ENCODE results near the gene ZNF574. TPM values are rescaled to one million over a fixed set of nuclear protein-coding genes. Genes with fewer than 3 reads are reported as not detected.
"Not testable (repeated sequence)": the region's sequence is repeated elsewhere in the genome, so short reads cannot be mapped to it uniquely, and the experiment has no call there.

ZNF574 gene, protein sequence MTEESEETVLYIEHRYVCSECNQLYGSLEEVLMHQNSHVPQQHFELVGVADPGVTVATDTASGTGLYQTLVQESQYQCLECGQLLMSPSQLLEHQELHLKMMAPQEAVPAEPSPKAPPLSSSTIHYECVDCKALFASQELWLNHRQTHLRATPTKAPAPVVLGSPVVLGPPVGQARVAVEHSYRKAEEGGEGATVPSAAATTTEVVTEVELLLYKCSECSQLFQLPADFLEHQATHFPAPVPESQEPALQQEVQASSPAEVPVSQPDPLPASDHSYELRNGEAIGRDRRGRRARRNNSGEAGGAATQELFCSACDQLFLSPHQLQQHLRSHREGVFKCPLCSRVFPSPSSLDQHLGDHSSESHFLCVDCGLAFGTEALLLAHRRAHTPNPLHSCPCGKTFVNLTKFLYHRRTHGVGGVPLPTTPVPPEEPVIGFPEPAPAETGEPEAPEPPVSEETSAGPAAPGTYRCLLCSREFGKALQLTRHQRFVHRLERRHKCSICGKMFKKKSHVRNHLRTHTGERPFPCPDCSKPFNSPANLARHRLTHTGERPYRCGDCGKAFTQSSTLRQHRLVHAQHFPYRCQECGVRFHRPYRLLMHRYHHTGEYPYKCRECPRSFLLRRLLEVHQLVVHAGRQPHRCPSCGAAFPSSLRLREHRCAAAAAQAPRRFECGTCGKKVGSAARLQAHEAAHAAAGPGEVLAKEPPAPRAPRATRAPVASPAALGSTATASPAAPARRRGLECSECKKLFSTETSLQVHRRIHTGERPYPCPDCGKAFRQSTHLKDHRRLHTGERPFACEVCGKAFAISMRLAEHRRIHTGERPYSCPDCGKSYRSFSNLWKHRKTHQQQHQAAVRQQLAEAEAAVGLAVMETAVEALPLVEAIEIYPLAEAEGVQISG
- polyA plus RNA-seq = 1 to 10 TPM; 4.2 to 8.0 (median 5.3) TPM

DNA sequence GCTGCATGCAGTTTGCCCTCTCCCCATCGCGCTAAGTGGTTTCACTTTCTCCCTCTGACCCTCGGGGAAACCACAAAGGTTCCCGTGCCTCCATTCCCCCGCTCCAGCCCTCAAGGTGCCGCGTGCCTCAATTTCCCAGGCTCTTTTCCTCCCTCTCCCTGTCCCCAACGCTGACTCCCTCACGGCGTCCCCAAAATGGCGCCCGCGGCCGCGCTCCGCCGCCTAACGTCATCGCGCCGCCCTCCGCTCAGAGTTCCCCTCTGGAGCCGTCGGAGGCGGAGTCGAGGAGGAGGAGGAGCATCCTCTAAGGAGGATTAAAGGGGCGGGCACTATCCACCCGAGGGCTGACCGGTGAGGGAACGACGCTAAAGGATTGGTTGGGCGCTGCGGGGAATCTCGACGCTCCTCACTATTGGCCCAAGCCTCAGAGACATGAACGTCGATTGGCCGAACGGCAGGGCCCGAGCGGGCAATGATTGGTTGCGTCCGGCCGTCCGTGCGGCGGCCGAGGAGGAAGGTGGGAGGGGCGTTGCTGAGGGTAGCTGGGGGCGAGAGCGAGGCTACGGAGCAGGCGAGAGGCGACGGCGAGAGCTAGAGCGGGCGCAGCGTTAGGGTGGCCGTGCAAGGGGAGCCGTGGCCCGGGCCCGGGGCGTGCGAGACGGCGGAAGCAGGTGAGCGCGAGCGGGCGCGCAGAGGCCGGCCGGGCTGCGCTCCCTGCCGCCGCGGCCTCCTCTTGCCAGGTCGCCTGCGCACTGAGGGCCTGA lies at the start of gene ZNF574:
Gene ZNF574 (plus strand): TSS at position 551 of the 764 bp plus-strand sequence. CDS start 2,441 bp downstream, outside the sequence.
- 0 to 1% (median 0%) methylated on average over 56 to 80 of the region's 80 CpGs for WGBS, 3 donors
- H3K27ac ChIP-seq (ENCODE audit: low read depth, low read length) = peak within 1 kb of the TSS; percentile 97

DNA sequence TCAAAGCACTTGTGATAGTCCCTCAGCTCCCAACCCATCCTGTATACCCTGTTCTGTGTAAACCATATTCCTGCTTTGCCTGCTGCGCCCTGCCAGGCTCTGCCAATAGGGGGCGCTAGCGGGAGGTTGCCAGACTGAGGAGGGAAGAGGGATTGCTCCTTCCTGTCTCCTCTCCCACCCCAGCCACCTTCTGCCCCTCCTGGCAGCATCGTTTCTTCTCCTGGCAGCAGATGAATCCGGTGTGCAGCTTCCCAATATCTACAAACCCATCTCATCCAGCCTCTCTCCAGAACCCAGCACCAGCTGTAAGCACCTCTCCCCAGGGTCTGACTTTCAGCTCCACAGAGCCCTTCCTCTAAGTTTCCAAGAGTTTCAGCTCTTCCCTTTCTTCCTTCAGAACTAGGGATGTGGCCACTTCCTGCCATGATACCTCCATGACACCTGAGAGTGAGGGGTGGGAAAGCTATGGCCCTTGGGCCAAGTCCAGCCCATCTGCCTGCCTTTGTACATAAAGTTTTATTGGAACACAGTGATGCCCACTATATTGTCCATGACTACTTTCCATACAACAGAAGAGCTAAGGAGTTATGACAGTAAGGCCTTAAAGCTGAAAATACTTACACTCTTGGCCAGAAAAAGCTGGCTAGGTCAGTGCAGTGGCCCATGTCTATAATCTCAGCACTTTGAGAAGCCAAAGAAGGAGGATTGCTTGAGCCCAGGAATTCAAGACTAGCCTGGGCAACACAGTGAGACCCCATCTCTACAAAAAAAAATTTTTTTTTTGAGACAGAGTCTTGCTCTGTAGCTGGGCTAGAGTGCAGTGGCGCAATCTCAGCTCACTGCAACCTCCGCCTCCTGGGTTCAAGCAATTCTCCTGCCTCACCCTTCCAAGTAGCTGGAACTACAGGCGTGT lies 47.4 kb upstream of the ZNF574 start:
- 55 to 62% (median 59%) methylated on average over 7 to 8 of the region's 8 CpGs for WGBS, 3 donors
- H3K27ac ChIP-seq (ENCODE audit: low read depth, low read length) = no peak overlapping the region

- no peak overlapping the region for H3K27ac ChIP-seq (ENCODE audit: low read depth, low read length)
- 72 to 83% (median 79%) methylated on average over 7 of the region's 7 CpGs for WGBS, 3 donors
Observed at GRCh38 chr19:42030645-42031440, 45.1 kb upstream of the ZNF574 start.

DNA sequence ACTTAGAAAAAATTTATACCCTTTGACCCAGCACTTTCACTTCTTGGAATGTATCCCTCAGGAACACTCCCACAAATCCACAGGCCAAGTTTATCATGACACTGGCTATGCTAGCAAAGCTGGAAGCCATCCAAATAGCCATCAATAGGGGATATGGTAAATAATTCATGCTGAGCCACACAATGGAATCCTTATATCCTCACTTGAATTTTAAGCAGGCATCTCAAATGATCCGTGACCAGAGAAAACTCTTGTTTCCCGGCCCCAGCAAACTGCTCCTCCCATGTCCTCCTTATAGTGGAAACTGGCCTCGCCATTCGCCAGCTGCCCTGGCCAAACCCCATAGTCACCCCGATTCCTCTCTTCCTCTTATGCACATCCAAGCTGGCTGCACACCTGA lies 43.5 kb upstream of the ZNF574 start:
- H3K27ac ChIP-seq (ENCODE audit: low read depth, low read length) = no peak overlapping the region

GRCh38 chr19:42033413-42033812 lies 42.6 kb upstream of the ZNF574 start:
- no peak overlapping the region for H3K27ac ChIP-seq (ENCODE audit: low read depth, low read length)
- WGBS, 3 donors = 55 to 62% (median 56%) methylated on average over 5 of the region's 5 CpGs

More for the DNA sequence above, 43.5 kb upstream of the ZNF574 start:
- 43 to 56% (median 51%) methylated on average over 5 of the region's 5 CpGs for WGBS, 3 donors

- WGBS, 3 donors = 32 to 46% (median 38%) methylated on average over 17 of the region's 17 CpGs
- H3K27ac ChIP-seq (ENCODE audit: low read depth, low read length) = not testable (repeated sequence)
Observed at GRCh38 chr19:42034640-42035391, 41.1 kb upstream of the ZNF574 start.

- 75 to 82% (median 78%) methylated on average over 5 of the region's 5 CpGs for whole genome bisulfite sequencing, 3 donors
- H3K27ac ChIP-seq (ENCODE audit: low read depth, low read length) = no peak overlapping the region
Observed at GRCh38 chr19:42037649-42038048, 38.3 kb upstream of the ZNF574 start.

DNA sequence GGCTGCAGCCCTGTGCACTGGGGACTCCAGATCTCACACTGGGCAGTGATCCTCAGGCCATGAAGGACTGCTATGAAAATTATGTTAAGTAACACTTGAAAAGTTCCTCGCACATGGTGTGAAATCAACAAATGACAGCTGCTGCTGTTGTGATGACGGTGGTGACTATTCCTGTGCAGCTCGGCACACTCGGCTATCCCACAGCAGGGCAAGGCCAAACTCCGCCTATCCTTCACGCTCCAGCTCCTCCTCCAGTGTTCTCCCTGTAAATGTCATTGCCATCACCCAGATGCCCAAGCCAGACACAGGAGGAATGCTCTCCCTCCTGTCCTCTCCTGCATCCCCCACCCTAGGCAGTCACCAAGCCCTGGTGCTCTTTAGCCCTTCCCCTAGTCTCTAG lies 37.3 kb upstream of the ZNF574 start:
- no peak overlapping the region for H3K27ac ChIP-seq (ENCODE audit: low read depth, low read length)
- 83 to 87% (median 85%) methylated on average over 6 of the region's 6 CpGs for WGBS, 3 donors

- H3K27ac ChIP-seq (ENCODE audit: low read depth, low read length) = no peak overlapping the region
Observed at GRCh38 chr19:42040031-42040430, 35.9 kb upstream of the ZNF574 start.

- WGBS, 3 donors = 87 to 92% (median 90%) methylated on average over 9 of the region's 9 CpGs
- not testable (repeated sequence) for H3K27ac ChIP-seq (ENCODE audit: low read depth, low read length)
Observed at GRCh38 chr19:42040491-42040890, 35.5 kb upstream of the ZNF574 start.

GRCh38 chr19:42042455-42043170 lies 33.4 kb upstream of the ZNF574 start:
- 83 to 92% (median 88%) methylated on average over 30 of the region's 30 CpGs for WGBS, 3 donors

DNA sequence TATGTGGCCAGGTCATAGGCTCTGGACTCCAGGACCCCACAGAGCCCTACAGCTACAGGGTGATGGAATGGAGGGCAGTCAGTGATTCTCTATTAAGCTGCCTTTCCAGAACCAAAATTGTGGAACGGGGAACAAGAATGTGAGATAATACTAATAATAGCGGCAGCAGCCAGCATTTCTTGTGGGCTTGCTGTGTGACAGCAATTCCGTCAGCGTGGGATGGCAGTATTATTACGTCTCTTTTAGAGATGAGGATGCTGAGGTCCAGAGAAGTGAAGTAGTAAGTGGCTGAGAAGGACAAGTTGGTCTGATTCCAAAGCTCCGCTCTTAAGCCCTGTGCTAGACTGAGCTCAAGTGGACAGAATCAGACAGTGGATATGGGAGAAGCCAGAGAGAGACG lies 30.4 kb upstream of the ZNF574 start:
- H3K27ac ChIP-seq (ENCODE audit: low read depth, low read length) = no peak overlapping the region
- 85 to 91% (median 86%) methylated on average over 7 of the region's 7 CpGs for WGBS, 3 donors

More at GRCh38 chr19:42042455-42043170, 33.4 kb upstream of the ZNF574 start:
- H3K27ac ChIP-seq (ENCODE audit: low read depth, low read length) = no peak overlapping the region

DNA sequence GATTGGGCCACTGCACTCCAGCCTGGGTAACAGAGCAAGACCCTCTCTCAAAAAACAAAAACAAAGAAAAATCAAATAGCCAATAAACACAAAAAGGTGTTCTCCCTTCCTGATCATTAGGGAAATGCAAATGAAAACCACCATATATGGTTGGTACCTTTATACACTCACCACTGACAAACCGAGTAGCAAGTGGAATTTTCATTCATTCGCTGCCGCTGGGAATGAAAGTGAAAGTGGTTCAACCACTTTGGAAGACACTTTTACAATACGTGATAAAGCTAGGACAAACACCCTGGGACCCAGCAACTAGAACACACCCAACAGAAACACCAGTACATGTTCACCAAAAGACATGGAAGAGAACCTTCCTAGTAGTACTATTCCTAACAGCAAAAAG lies 27.0 kb upstream of the ZNF574 start:
- 36 to 58% (median 42%) methylated on average over 4 of the region's 4 CpGs for WGBS, 3 donors
- H3K27ac ChIP-seq (ENCODE audit: low read depth, low read length) = no peak overlapping the region

DNA sequence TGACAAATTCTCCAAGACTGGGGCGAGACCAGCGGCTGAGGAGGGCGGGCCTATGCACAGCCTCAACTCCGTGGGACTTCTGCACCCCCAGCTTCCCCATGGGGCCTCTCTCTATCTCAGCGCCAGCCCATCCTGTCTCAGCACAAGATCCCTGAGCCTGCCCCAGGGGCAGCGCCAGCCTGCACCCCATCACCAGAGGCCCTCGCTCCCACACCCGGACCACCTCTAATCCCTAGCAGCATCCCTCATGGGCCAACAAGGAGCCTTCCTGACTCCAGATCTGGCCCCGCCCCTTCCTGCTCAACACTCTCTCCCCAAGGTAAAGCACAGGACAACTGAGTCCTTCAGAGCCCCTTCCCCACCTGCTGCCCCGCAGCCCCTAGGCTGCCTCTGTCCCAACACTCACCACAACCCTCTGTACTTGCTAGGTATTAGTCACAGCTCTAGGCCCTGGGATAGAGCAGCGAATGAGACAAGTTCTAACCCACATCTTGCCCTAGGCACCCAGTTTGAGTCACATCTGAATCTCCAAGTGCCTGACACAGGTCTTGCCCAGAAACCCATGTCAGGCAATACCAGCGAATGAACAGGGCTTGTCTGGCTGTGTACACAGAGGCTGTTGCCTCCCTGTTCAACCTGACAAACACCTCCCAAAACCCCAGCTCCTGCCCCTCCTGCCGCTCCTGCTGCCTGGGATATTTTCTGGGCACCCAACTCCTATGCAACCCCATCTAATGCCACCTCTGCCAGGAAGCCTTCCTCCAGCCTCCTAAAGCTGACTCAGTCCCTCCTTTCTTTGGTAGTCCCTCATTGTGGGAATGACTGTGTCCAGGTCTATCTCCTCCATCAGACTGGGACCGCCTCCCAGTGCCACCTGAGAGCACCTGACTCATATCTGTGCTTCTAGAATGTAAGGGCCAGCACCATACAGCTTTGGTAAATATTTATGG lies 24.5 kb upstream of the ZNF574 start:
- H3K27ac ChIP-seq (ENCODE audit: low read depth, low read length) = no peak overlapping the region
- WGBS, 3 donors = 91% methylated on average over 14 of the region's 14 CpGs
